Muscle of leg (tissue), 11 donors: Measurements from ENCODE around the gene MBD2. TPM values are rescaled to one million over a fixed set of nuclear protein-coding genes. Genes with fewer than 3 reads are reported as not detected.
"Not testable (repeated sequence)": the region's sequence is repeated elsewhere in the genome, so short reads cannot be mapped to it uniquely, and the experiment has no call there.

Experiments
- DNase-seq: peaks from one replicate; pipeline ENCODE4 v3.0.0; 2013
- H3K27ac ChIP-seq: one replicate; pipeline ENCODE4 v1.5.1; 2013; ENCODE audit warnings: mild to moderate bottlenecking, low read length, control low read depth
- H3K27me3 ChIP-seq: one replicate; pipeline ENCODE4 v1.6.1; 2013; ENCODE audit warnings: low read length; ENCODE audit not compliant: control insufficient read depth, insufficient read depth
- H3K36me3 ChIP-seq: one replicate; pipeline ENCODE4 v1.6.1; 2013; ENCODE audit warnings: low read length; ENCODE audit not compliant: control insufficient read depth, insufficient read depth
- H3K4me1 ChIP-seq: one replicate; pipeline ENCODE4 v1.6.1; 2013; ENCODE audit warnings: low read length; ENCODE audit not compliant: control insufficient read depth, insufficient read depth
- H3K4me3 ChIP-seq: one replicate; pipeline ENCODE4 v1.5.1; 2013; ENCODE audit warnings: low read length, control low read depth
- H3K9me3 ChIP-seq: replicated peaks from 2 replicates; pipeline ENCODE4 v1.6.1; 2013; ENCODE audit warnings: low read depth, low read length; ENCODE audit not compliant: control insufficient read depth
- WGBS: methylation state at CpG from one replicate; pipeline ENCODE4 v1.1.5; 2013; ENCODE audit warnings: missing lambda C conversion rate; ENCODE audit not compliant: insufficient coverage; 5-methylcytosine and 5-hydroxymethylcytosine counted together
- polyA plus RNA-seq, 8 donors: library from polyadenylated mRNA; unstranded; fragments of 120-200 nt; gene quantifications; one replicate each; pipeline versions ENCODE4 v1.2.1 to v1.2.3, GENCODE V29; 2013; ENCODE audit warnings: inconsistent platforms in 1 of 8, low replicate concordance in 1 of 8; ENCODE audit not compliant: insufficient read length in 8 of 8, insufficient read depth in 1 of 8
- total RNA-seq: library from RNA; stranded (reverse); fragments of 120-200 nt; gene quantifications from one replicate; pipeline ENCODE4 v1.2.4, GENCODE V29; 2013

Gene MBD2
- total and polyA plus RNA-seq, 9 donors = 26.5 to 60.5 (median 42.7) TPM

GRCh38 chr18:54205448-54205847 lies 19.0 kb downstream of the MBD2 start:
- DNase-seq, H3K27me3 ChIP-seq, H3K27ac ChIP-seq, H3K9me3 ChIP-seq, H3K4me1 ChIP-seq, H3K4me3 ChIP-seq: not testable (repeated sequence)
- peaks cover 12% of the 10 kb centered on the region for H3K36me3 ChIP-seq
- WGBS = 40% methylated on average over 1 of the region's 6 CpGs

GRCh38 chr18:54204883-54205282 lies 19.6 kb downstream of the MBD2 start:
- no peak overlapping the region for H3K4me3 ChIP-seq
- no peaks in the 10 kb centered on the region for H3K4me1 ChIP-seq
- H3K27me3 ChIP-seq = no peaks in the 10 kb centered on the region
- WGBS = 88% methylated on average over 2 of the region's 5 CpGs
- H3K27ac ChIP-seq = no peak overlapping the region
- peaks cover 12% of the 10 kb centered on the region for H3K36me3 ChIP-seq
- DNase-seq = no peak
- H3K9me3 ChIP-seq = no peaks in the 10 kb centered on the region

- Histone ChIP-seq H3K27ac (no peak overlapping the region), H3K4me1 (no peaks in the 10 kb centered on the region), H3K4me3 (no peak overlapping the region), H3K27me3 (no peaks in the 10 kb centered on the region), H3K9me3 (no peaks in the 10 kb centered on the region), H3K36me3 (peaks cover 12% of the 10 kb centered on the region)
- no peak for DNase-seq
Observed at GRCh38 chr18:54203914-54204313, 20.6 kb downstream of the MBD2 start.

GRCh38 chr18:54202851-54203250 lies 21.6 kb downstream of the MBD2 start:
- Histone ChIP-seq H3K9me3 (no peaks in the 10 kb centered on the region), H3K4me3 (no peak overlapping the region), H3K36me3 (peaks cover 12% of the 10 kb centered on the region), H3K27me3 (no peaks in the 10 kb centered on the region), H3K27ac (no peak overlapping the region), H3K4me1 (no peaks in the 10 kb centered on the region)
- DNase-seq = no peak
- WGBS = 100% methylated on average over 1 of the region's 4 CpGs

GRCh38 chr18:54197747-54198411 lies 26.6 kb downstream of the MBD2 start:
- no peak for DNase-seq
- H3K27ac ChIP-seq = no peak overlapping the region
- WGBS = no CpG with 5 or more reads among the region's 3 CpGs
- H3K36me3 ChIP-seq = peaks cover 5% of the 10 kb centered on the region
- H3K9me3 ChIP-seq = no peaks in the 10 kb centered on the region
- no peaks in the 10 kb centered on the region for H3K4me1 ChIP-seq
- H3K27me3 ChIP-seq = no peaks in the 10 kb centered on the region
- H3K4me3 ChIP-seq = no peak overlapping the region

- Histone ChIP-seq H3K4me1 (no peaks in the 10 kb centered on the region), H3K27ac (no peak overlapping the region), H3K36me3 (no peaks in the 10 kb centered on the region), H3K4me3 (no peak overlapping the region), H3K9me3 (no peaks in the 10 kb centered on the region), H3K27me3 (no peaks in the 10 kb centered on the region)
- DNase-seq = no peak
- WGBS = no CpG with 5 or more reads among the region's 2 CpGs
Observed at GRCh38 chr18:54193786-54194185, 30.7 kb downstream of the MBD2 start.

- Histone ChIP-seq H3K27me3 (no peaks in the 10 kb centered on the region), H3K9me3 (no peaks in the 10 kb centered on the region), H3K4me3 (no peak overlapping the region), H3K36me3 (no peaks in the 10 kb centered on the region), H3K27ac (no peak overlapping the region), H3K4me1 (no peaks in the 10 kb centered on the region)
- no peak for DNase-seq
- WGBS = no CpG with 5 or more reads among the region's 3 CpGs
Observed at GRCh38 chr18:54192900-54193299, 31.6 kb downstream of the MBD2 start.

GRCh38 chr18:54192415-54192814 lies 32.1 kb downstream of the MBD2 start:
- no peak for DNase-seq
- Histone ChIP-seq H3K4me1 (no peaks in the 10 kb centered on the region), H3K27me3 (no peaks in the 10 kb centered on the region), H3K36me3 (peaks cover 3% of the 10 kb centered on the region), H3K27ac (no peak overlapping the region), H3K4me3 (no peak overlapping the region), H3K9me3 (no peaks in the 10 kb centered on the region)
- whole genome bisulfite sequencing = 100% methylated on average over 1 of the region's 4 CpGs

GRCh38 chr18:54191352-54191751 lies 33.1 kb downstream of the MBD2 start:
- Histone ChIP-seq H3K36me3 (peaks cover 5% of the 10 kb centered on the region), H3K27ac (no peak overlapping the region), H3K9me3 (no peaks in the 10 kb centered on the region), H3K4me3 (no peak overlapping the region), H3K4me1 (no peaks in the 10 kb centered on the region), H3K27me3 (no peaks in the 10 kb centered on the region)
- DNase-seq = no peak

- Histone ChIP-seq H3K4me3 (no peak overlapping the region), H3K36me3 (peaks cover 14% of the 10 kb centered on the region), H3K4me1 (no peaks in the 10 kb centered on the region), H3K27ac (no peak overlapping the region), H3K27me3 (no peaks in the 10 kb centered on the region), H3K9me3 (no peaks in the 10 kb centered on the region)
- WGBS = 83% methylated on average over 1 of the region's 3 CpGs
- no peak for DNase-seq
Observed at GRCh38 chr18:54187372-54187771, 37.1 kb downstream of the MBD2 start.

DNA sequence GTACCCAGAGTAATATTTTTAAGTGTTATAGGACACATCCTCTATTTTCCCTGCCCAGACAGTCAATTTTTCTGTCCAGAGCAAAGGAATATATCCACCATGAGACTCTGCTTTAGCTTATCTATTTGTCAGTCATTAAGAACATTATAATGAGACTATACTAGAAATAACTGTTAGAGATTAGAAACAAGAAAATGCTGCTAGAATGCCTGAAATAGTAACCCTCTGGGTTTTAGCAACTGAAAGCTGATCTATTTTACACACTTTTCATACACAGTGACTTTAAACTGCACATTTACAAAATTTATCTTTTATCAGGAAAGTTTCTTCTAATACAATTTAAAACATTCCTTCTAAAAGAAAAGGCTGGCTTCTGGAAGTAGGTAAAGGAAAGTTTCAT lies 39.6 kb downstream of the MBD2 start:
- Histone ChIP-seq H3K4me3 (no peak overlapping the region), H3K27me3 (no peaks in the 10 kb centered on the region), H3K9me3 (no peaks in the 10 kb centered on the region), H3K4me1 (no peaks in the 10 kb centered on the region), H3K36me3 (peaks cover 16% of the 10 kb centered on the region), H3K27ac (no peak overlapping the region)
- no peak for DNase-seq
